ENCODE measurements around the gene PSMD11.
"Not testable (repeated sequence)": the region's sequence is repeated elsewhere in the genome, so short reads cannot be mapped to it uniquely, and the experiment has no call there.

PSMD11 gene

DNA sequence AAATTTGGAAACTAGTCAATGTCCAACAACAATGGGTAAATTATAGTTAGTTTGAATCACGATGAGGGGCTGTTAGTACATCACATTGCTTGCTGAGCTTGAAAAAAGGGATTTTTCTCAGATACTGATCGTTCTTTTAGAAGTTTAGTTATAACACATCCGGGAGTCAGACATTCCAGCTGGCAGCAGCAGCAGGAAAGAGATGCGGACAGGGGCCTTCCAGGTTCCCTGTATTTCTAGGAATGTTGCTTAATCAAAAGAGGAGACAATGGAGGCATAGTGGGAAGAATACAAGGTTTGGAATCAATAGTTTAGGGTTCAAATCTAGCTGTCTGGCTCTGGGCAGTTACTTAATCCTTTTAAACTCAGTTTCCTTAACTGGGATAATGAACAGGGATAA is 70.3 kb downstream of the PSMD11 start:
- no peak for DNase-seq (ENCODE audit: low spot score)

DNA sequence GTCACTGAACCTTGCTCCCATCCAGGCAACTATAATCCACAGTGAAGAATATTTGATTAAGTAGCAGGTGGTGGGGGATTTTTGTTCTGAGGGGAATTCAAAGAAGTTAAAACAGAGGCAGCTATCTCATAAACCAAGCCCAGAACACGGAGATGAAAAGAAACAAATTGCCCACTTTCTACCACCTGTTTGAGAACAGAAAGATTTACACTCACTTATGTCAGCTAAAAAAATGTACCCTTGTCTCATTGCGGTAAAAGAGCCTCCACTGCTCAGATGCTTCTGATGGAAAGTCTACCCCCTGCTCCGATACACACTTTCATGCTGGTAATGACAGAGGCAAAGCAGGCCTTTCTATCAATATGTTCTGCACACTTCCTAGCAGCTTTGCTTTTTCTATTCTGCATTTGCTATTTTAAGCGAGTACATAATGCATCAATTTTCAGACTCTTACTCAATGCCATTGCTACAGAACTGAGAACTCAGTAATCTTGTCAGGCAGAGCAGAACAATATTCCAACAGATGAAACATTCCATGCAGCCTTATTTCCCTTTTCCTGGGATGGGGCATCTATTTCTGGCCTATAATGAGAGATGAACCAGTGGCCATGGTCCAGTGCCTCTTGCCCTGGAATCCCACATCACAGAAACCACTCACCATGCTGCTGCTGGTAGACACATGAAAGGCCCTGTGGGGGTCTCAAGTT is 71.5 kb downstream of the PSMD11 start:
- no peak for DNase-seq (ENCODE audit: low spot score)

DNA sequence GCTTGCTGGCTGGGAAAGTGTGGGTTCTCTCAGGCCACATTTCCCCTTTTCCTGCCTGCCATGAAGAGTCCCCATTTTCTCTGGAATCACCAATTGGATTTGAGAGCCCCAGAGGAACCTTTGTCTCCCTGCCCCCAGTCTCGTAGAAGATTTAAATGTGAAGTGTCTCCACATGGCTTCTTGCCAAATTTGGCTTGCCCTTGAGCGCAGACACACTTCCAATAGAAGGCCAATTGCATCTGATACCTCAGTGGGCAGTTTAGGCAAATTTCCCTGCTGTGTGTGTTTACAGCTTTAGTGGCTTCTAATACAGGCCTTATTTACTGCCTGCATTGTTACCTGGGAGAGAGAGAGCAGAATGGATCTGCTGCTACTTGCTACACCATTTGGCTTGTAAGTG is 72.1 kb downstream of the PSMD11 start:
- DNase-seq (ENCODE audit: low spot score) = no peak

DNA sequence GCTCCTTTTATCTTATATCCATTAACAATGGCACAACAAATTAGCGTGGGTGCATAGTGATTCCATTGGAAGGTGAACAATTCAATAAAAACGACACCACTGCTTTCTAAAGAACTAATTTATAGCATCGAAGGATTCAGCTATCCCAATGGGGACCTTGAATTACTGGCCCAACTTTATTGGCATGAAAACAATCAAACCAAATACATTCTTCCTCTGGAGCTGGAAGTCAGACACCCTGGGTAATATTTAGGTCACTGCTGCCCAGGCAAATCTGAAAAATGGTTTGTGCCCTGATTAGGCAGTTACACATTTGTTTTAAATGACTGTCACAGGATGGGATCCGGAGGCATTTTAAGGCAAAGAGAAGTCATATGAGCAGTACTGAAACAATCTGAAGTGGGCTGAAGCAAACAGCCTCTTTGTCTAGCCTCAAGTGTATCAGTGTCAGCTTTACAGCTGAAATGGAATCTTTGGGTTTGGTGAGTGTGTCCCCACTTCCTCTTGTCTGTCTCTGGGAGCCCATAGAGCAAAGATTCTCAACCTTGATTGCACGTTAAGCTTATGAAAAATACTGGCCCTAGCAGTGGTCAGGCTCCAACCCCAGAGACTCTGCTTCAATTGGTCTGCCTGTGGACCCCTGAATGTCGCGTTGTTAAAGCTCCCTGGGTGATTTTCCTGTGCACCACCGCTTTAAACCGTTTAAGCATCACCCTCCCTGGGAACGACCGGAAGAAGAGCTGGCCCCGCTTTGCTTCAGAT is 72.8 kb downstream of the PSMD11 start:
- DNase-seq (ENCODE audit: low spot score) = no peak

DNA sequence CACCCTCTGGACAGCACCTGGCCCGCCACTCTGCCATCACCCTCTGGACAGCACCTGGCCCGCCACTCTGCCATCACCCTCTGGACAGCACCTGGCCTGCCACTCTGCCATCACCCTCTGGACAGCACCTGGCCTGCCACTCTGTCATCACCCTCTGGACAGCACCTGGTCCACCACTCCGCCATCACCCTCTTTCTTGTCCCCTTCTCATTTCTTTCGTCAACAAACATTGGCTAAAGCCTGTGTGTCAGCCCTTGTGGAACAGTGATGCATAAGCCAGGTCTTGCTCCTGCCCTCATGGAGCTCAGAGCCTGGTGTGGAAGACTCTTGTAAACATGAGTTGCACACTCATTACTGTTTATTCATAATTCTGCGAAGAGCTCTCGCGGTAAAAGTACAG is 73.7 kb downstream of the PSMD11 start:
- no peak for DNase-seq (ENCODE audit: low spot score)

DNA sequence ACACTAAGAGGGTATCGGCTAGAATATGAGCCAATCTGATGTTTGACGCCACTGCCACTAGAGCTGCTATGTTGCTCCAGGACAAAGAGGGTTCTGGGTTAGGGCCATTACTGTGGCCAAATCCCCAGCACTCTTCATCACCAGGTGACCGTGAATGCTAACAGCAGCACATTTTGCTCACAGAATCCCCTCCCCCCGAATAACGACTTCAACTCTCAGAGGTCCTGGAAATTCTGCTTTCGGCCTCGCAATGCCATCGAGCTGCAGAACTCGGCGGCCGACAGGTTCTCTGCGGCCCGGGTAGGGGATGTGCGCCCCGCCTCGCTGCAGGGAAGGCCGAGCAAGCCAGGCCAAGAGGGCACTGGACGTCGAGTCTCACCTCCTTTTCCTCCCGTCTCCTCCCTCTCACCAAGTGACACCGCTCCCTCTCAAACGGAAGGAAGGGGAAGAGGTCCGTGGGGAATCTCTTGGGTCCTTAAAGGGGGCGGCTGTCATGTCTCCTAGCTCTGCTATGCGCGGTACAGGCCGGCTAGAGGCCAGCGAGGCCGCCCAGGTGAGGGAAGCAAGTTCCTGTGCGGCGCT is 74.4 kb downstream of the PSMD11 start:
- DNase-seq (ENCODE audit: low spot score) = no peak

DNA sequence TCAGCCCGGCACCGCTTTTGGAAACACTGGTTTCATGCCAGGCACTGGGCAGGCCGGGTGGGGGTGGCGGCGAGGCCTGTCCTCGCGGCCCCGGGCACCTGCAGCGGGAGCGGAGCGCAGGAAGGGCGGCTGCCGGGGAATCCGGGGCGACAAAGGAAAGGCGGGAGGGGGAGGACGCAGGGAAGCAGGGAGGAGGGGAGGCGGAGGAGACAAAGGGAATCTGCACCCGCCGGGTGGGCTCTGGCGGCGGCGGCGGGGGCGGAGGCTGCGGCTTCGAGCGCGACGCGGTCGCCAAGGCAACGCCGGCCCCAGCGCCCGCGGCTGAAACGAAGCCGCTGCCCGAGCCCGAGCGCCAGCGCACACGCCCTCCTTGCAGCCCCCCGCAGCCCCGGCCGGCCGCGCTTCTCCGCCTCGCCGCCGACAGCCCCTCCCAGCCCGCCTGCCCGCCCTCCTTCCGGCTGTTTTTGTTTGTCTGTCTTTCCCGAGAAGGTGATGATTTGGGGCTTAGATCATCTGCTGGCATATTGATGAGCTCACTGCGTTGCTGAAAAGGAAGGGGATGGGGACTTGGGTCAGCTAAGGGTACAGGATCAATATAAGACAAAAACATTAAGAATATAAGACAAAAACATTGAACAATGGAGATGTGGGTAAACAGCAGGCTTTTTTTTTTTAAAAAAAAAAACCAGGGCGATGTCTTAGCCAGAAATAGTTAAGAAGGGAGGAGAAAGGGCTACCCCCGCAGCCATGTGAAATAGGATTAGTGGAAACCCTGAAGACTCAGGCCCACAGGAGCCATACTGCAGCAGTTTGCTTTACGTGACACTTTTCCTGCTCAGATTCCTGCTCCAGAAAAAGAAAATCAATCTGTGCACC is 75.2 kb downstream of the PSMD11 start:
- no peak for DNase-seq (ENCODE audit: low spot score)

DNA sequence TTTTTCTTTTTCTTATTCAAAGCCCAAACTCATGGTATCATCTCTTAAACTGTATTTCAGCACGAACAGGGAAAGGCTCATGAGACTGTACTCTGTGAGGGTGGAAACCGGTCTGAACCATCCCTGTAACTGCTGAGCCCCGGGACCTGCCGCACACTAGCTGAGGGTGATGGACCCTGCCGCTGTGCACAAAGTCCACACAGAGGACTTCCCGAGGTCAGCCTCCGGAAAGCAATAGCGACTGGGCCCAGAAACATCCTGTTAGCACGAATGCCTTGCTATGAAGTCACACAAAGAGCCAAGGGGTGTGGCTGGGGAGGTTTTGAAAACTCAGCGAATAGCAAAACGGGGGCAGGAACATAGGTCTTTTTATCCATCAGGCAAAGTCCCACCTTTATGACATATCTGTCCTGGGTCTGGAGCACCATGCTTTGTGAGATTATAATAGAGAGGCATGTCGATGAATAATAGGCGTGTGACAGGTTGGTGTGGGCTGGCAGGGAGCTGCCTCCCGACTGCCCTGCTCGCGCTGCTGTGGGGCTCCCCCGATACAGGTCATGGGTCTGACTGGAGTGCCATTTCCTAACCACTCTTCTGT is 75.9 kb downstream of the PSMD11 start:
- no peak for DNase-seq (ENCODE audit: low spot score)

DNA sequence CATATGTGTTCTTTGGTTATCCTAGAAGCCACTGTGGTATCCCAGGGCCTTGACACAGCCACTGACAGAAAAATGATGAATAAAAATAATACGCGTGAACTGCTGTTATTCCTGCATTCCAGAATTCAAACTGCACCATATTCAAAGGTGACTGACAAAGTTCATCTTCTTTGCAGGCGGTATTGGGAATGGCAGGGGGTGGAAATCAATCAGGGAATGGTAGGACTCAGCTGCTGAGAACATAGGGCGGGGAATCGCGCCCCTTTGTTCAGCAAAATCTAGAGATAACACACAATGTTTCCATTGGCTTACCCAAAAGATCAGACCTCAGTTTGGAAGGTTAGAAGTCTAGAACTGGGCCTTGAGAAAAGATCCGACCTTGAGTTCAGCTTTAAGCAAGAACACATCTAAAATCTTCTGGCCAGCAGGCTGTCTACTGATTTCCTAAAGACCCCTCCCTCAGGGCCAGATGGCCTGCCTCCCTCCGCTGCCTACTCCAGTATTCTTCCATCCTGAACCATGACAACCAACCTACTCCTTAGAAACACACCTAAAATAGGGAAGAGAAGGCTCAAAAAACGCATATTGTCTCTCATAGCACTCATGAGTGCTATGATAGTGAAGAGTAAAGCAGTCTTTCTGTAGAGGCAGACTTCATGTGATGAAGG is 76.6 kb downstream of the PSMD11 start:
- DNase-seq (ENCODE audit: low spot score) = no peak

DNA sequence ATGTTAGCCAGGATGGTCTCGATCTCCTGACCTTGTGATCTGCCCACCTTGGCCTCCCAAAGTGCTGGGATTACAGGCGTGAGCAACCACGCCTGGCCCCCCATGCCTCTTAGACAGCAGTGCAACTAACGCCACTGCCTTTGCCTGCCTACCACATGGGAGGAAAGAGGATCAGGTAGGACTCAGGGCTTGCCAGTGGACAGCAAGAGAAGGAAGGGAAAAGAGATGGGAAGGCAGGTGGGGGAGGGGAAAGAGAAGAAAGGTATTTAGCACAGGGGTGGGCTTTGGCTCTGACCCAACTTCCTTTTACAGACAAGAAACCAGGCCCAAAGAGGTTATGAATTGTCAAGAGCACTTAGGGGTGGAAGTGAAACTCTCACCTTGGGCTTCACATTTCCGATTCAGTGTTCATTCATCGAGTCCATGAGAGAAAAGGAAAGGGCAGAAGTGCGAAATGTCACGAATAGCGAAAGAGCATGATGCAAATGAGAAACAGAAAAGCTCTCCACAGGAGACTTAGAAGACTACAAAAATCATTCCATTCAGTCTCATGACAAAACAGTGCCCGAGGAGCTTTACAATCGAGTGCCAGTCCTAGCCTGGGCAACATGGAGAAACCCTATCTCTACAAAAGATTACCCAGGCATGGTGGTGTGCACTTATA is 78.8 kb downstream of the PSMD11 start:
- DNase-seq (ENCODE audit: low spot score) = no peak

DNA sequence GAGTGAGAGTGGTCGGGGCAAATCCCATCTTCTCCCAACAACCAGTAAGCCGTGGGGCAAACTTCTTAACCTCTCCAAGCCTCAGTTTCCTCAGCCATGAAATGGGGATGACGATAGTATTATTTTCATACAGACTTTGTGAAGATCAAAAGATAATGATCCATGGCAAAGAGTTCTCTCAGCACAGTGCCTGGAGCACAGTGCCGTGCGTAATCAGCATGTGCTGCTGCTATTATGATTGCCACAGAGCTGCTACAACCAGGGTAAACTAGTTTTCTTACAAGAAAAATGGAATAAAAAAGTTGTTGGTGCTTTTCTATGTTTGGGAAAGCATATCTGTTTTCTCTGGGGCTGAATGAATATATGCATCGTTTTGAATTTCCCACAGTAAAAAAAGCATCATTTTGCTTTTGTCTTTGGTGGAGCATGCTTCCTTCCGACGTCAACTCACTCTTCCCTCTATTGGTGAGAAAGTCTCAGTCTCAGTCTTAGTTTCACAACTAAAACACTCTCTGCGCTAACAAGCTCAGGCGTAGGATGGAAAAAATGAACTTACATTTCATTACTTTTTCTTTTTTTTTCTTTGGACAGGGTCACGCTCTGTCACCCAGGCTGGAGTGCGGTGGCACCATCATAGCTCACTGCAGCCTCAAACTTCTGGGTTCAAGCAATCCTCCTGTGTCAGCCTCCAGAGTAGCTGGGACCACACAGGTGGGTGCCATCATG is 79.7 kb downstream of the PSMD11 start:
- no peak for DNase-seq (ENCODE audit: low spot score)

DNA sequence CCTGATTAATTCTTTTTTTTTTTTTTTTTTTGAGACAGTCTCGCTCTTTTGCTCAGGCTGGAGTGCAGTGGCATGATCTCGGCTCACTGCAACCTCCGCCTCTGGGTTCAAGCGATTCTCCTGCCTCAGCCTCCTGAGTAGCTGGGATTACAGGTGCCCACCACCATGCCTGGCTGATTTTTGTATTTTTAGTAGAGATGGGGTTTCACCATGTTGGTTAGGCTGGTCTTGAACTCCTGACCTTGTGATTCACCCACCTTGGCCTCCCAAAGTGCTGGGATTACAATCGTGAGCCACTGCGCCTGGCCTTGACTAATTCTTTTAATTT is 80.2 kb downstream of the PSMD11 start:
- DNase-seq (ENCODE audit: low spot score) = not testable (repeated sequence)

DNA sequence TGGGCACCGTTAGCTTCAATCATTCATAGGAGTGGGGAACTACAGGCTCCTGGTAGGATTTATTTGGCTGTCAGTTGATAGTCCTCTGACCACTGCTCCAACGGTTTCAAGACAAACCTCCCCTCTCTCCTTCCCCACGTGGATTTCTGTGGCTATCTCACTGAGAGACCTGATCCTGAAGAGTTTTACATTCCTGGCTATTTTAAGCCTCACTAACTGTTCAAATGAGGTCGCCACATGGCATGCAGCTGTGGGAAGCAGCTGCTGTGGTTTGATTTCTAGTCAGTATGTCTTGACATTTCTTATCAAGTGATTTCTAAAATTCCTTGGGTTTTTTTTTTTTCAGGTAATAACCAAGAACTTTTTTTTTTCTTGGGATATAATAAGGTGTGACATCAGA is 80.8 kb downstream of the PSMD11 start:
- no peak for DNase-seq (ENCODE audit: low spot score)

DNA sequence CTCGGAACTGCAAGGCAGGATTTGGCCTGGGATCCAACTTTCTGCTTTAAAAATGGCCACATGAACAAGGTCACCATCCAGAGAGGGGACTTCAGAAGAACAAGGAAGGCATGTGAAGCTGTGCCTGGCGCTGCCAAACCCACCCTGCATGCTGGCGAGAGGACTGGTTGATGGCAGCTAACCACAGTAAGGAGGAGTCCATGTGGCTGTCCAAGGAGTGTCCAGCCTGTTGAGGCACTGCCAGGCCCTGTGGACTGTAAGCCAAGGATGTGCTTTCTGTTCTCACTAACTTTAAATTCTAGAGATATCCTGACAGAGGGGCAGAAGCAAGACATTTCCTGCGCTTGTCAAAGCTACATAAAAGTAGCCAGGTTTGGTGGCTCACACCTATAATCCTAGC is 82.8 kb downstream of the PSMD11 start:
- DNase-seq (ENCODE audit: low spot score) = no peak

DNA sequence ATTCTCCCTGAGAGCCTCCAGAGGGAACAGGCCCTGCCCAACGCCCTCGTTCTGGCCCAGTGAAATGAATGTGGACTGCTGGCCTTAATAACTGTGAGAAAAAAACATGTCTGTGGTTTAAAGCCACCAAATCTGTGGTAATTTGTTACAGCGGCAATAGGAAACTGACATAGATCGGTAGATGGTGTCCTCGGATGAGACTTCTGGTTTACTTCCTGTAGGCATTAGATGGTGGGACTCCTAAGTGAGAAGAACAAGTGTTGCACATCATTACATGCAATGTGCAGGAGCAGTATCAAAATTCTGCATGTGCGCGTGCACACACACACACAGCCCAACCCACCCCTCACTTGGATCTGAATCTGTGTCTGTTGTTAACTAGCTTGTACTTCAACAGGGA is 84.5 kb downstream of the PSMD11 start:
- DNase-seq (ENCODE audit: low spot score) = no peak

DNA sequence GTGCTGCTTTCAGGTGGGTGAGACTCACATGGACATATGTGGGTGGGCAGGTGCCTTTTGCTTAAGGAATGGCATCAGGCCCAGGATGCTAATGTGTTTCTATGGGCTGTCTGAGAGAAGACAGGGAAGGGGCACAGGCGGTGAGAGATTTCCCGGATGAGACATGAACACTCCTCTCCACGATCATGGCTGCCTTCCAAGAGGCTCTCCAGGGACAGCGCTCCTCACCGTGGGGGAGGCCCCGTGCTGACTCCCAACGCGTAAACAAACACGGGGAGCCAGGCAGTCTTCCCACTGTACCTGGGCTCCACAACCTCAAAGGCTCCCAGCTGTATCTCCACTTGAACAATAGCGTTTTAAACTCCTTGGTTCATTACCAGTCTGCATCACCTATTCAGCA is 85.3 kb downstream of the PSMD11 start:
- DNase-seq (ENCODE audit: low spot score) = no peak

Measured in HuH-7 (cell line).